Measurements from ENCODE around the gene TTC27.

DNA sequence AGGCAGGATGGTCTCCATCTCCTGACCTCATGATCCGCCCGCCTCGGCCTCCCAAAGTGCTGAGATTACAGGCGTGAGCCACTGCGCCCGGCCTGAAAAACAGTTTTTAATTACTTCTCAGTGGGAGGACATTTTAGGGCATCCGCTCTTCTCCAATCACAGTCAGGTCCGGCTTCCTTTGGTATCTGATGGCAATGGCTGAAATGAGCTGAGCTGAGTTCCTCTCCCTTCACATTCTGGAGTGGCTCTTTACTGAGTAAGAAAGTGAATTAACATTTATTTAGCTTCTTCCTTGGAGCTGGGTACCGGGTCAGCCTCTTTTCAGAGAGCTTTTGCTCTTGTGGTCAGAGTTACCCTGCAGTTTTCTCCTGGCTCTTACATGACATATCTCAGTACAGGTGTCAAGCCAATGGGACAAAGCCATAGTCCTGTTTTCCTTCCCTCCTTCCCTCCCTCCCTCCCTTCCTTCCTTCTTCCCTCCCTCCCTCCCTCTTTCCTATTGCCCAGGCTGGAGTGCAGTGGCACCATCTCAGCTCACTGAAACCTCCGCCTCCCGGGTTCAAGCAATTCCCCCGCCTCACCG lies 1.1 kb upstream of the TTC27 start:
- TF ChIP-seq CTCF (IDR thresholded peaks at IDR 0.05), result no peak
- TF ChIP-seq POLR2A (IDR thresholded peaks at IDR 0.05), result no peak

All from lower leg skin (tissue), 3 donors.